Measurements from ENCODE around the gene HNF4A. TPM values are rescaled to one million over a fixed set of nuclear protein-coding genes. Genes with fewer than 3 reads are reported as not detected.

Gene HNF4A
- total RNA-seq, 4 donors from 2014 or later = under 0.01 to 0.26 TPM; not detected in 2

DNA sequence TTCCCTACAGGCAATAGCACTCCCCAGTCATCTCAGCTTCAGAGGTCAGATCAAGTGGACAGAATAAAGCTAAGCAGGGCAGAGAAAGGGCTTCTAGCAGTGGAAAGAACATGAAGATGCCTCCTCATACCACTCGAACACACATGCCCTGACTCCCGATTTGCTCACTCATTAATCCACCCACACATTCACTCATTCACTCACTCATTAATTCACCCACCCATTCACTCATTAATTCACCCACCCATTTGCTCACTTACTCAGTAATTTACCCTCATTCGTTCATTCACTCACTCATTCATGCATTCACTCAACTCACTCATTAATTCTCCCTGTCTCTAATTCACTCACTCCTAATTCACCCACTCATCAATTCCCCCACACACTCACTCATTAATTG, 43.9 kb downstream of the HNF4A start:
- no peaks in the 10 kb centered on the region for H3K9me3 ChIP-seq
- no peak for DNase-seq
- TF ChIP-seq CTCF (IDR thresholded peaks at IDR 0.05) = no peak
- TF ChIP-seq POLR2A (IDR thresholded peaks at IDR 0.05) = no peak
- H3K27me3 ChIP-seq = no peaks in the 10 kb centered on the region
- no peaks in the 10 kb centered on the region for H3K4me1 ChIP-seq
- H3K36me3 ChIP-seq = no peaks in the 10 kb centered on the region
- no peak overlapping the region for H3K27ac ChIP-seq
- no peak overlapping the region for H3K4me3 ChIP-seq
- intact Hi-C loops (cut with DNase I; ENCODE audit: low total_unique reads) = no loop called here

- DNase-seq = no peak
Observed at GRCh38 chr20:44400671-44400969, 45.1 kb downstream of the HNF4A start.

GRCh38 chr20:44400970-44401769, 45.7 kb downstream of the HNF4A start:
- no peak for DNase-seq
- TF ChIP-seq CTCF (IDR thresholded peaks at IDR 0.05) (no peak), POLR2A (IDR thresholded peaks at IDR 0.05) (no peak)
- no peaks in the 10 kb centered on the region for H3K27me3 ChIP-seq
- intact Hi-C loops (cut with DNase I; ENCODE audit: low total_unique reads) = no loop called here
- no peaks in the 10 kb centered on the region for H3K9me3 ChIP-seq
- H3K4me3 ChIP-seq = no peak overlapping the region
- H3K27ac ChIP-seq = no peak overlapping the region
- H3K36me3 ChIP-seq = no peaks in the 10 kb centered on the region
- no peaks in the 10 kb centered on the region for H3K4me1 ChIP-seq

More at GRCh38 chr20:44400671-44400969, 45.1 kb downstream of the HNF4A start:
- H3K4me1 ChIP-seq = no peaks in the 10 kb centered on the region
- intact Hi-C loops (cut with DNase I; ENCODE audit: low total_unique reads) = no loop called here
- no peaks in the 10 kb centered on the region for H3K9me3 ChIP-seq
- H3K27ac ChIP-seq = no peak overlapping the region
- no peaks in the 10 kb centered on the region for H3K27me3 ChIP-seq
- no peak overlapping the region for H3K4me3 ChIP-seq
- no peaks in the 10 kb centered on the region for H3K36me3 ChIP-seq
- no peak for TF ChIP-seq POLR2A (IDR thresholded peaks at IDR 0.05)
- TF ChIP-seq CTCF (IDR thresholded peaks at IDR 0.05) = no peak

DNA sequence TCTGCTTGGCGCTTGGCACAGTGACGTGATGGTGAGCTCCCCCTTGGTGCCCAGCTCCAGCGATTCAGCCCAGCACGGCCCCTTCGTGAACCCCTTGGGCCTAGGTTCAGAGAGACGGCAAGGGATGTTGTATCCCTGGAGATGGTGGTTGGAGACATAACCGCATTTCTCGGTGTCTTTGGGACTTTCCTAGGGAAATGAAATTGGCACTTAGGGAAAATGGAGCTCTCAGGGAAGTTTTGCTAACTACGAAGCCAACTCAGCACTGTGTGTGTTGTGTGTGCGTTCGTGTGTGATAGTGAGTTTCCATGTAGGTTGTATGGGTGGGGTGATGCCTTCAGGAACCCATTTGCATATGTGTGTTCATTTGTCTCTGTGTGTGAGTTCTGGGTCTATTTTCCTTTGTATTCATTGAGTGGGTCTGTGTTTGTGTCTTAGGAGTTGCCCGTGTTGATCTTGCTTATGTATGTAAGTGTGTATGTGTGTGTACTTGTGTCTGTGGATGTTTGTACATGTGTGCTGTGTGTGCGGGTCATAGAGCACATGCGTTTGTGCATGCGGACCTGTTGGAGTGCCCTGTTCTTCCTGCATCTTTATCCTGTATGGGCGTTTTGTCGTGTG, 46.4 kb downstream of the HNF4A start:
- no peak overlapping the region for H3K4me3 ChIP-seq
- H3K27ac ChIP-seq = no peak overlapping the region
- intact Hi-C loops (cut with DNase I; ENCODE audit: low total_unique reads) = no loop called here
- TF ChIP-seq POLR2A (IDR thresholded peaks at IDR 0.05) (no peak), CTCF (IDR thresholded peaks at IDR 0.05) (no peak)
- DNase-seq = no peak
- H3K9me3 ChIP-seq = no peaks in the 10 kb centered on the region
- H3K4me1 ChIP-seq = no peaks in the 10 kb centered on the region
- H3K27me3 ChIP-seq = no peaks in the 10 kb centered on the region
- no peaks in the 10 kb centered on the region for H3K36me3 ChIP-seq

- Histone ChIP-seq H3K27ac (no peak overlapping the region), H3K4me3 (no peak overlapping the region), H3K9me3 (no peaks in the 10 kb centered on the region), H3K36me3 (no peaks in the 10 kb centered on the region), H3K27me3 (no peaks in the 10 kb centered on the region), H3K4me1 (no peaks in the 10 kb centered on the region)
- TF ChIP-seq POLR2A (IDR thresholded peaks at IDR 0.05) (no peak), CTCF (IDR thresholded peaks at IDR 0.05) (no peak)
- DNase-seq = no peak
- intact Hi-C loops (cut with DNase I; ENCODE audit: low total_unique reads) = no loop called here
Observed at GRCh38 chr20:44402391-44403193, 47.1 kb downstream of the HNF4A start.

All from uterus (tissue), 4 donors.